TTC549 (cell line): Measurements from ENCODE around the gene DDX5.

Experiments used
- FAIRE-seq: peaks from 2 replicates; lab custom pipeline; 2012; peaks lifted over from hg19 to GRCh38; lab: Jason Lieb, UNC

DDX5 gene

DNA sequence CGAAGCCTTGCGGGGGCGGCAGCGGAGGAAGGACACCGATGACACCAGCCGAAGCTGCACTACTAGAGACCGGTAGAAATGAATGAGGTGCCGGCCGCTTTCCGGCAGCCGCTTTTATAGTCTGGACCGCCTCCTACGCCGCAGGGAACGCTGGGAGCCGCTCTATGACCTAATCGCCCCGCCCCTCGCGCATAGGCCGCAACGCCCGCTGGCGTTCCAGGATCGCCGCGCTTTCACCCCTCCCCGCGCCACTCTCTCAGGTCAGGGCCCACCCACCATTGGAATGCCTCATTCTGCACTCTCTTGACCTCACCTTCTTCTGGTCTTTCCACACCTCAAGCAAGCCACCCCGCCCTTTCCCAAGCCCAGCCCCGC is at the start of gene DDX5:
Gene DDX5 (minus strand): TSS at position 89 of the 375 bp plus-strand sequence. CDS start 170 bp downstream, outside the sequence.
- FAIRE-seq = no peak

DNA sequence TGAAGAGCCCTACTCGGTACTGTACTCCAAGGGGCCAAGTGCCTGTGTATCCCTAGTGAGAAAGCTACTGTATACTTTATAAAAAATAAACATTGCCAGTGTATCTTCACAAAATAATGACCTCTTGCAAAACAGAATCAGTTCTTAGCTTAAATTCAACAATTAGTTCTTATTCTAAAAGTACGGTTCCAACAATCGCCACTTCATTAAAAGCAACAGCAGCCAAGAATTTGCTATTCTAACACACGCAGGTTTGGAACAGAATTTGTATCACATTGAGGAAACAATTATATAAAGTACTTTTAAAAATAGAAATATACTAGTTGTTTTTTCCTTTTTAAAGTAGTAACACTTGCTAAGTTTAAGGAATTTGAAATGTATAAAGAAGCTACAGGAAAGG is 49.2 kb upstream of the DDX5 start:
- FAIRE-seq = no peak

DNA sequence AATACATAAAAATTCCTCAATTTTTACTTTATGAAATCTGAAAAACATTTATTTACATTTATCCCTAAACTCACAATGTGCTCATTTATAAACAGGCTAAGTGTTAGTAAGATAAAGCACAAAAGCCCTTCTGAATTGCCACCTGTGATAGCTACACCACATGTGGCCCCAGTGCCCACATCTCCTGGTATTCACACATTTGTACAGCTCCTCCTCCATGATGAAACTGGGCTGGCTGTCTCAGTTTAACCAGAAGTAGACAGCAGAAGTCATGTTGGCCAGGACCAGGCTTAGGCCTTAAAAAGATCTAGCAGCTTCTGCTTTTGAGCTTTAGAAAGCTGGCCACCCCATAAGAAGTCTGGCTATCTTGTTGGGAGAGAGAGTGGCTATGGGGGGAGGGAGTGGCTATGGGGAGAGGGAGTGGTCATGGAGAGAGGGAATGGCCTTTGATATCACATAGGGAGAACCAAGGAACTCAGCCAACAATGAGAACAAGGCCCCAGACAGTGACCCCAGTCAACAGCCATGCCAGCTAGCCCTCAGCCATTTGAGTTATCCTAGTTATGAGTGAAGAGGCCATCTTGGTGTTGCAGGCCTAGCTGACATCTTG is 48.0 kb upstream of the DDX5 start:
- FAIRE-seq = no peak

DNA sequence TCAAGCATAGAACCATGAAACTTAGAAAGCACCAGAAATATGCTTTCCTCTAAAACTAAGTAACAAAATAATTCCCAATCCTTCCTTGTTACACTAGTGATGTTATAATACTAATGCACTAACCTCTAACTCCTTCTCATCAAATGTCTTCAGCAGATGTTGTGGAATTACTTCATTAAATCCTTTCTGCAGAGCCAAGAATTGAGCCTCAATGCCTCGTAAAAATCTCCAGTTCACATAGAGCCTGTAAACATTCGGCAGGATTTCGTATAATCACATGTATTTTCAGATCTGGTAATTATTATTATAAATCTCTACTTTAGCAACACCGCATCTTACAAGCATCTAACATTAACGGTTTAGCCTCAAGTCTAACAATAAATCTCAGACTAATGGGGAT is 45.4 kb upstream of the DDX5 start:
- FAIRE-seq = no peak

DNA sequence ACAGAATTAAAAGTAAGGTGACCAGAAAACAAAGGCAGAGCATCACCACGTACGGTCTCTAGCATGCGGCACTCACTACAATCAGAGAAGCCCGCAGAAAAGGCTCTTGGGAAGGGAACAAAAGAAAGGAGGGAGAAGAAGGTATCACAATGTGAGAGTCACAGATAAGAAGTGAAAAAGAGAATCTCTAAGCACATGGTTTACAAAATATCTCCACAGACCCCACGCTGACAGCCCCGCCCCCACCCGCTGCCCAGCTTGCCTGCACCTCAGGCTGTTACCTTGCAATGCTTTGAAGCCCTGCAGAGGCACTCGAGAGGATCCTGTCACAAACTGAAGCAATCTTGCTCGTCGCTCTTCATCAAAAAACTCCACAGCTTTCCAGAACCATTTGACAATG is 41.2 kb upstream of the DDX5 start:
- FAIRE-seq = no peak

DNA sequence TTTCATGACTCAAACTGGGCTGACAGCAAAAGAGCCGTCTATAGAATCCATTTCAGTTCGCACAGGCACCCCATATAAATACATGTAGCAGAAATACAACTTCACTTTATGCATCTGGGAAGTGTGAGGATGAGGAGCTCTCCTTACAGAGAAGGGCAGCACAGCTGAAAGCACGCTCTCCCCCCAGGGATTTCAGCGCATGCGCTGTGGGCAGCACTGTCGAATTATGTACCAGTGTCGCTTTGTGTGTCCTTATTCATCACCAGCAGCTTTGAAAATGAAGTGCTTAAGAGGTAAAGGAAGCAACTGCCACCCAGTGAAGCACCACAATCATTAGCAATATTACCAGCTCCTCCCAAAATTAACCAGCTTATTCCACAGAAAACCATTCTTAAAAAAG is 40.6 kb upstream of the DDX5 start:
- no peak for FAIRE-seq

DNA sequence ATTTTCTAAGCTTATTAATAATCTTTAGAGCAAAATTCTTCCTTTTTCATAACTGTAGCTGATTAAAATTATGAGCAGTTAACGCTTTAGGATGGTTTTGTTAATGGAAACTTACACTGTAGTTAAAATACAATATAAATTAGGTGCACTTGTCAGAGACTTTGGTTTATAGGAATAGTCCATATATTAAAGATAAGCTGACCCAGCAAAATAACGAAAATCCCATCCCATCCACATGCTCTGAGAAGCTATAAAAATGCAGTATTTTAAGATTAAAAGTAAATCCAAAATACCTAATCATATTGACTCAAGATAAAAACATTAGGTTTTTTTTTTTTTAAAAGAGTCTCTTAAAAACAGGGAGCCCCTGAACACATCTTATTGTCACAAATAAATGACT is 38.7 kb upstream of the DDX5 start:
- no peak for FAIRE-seq

DNA sequence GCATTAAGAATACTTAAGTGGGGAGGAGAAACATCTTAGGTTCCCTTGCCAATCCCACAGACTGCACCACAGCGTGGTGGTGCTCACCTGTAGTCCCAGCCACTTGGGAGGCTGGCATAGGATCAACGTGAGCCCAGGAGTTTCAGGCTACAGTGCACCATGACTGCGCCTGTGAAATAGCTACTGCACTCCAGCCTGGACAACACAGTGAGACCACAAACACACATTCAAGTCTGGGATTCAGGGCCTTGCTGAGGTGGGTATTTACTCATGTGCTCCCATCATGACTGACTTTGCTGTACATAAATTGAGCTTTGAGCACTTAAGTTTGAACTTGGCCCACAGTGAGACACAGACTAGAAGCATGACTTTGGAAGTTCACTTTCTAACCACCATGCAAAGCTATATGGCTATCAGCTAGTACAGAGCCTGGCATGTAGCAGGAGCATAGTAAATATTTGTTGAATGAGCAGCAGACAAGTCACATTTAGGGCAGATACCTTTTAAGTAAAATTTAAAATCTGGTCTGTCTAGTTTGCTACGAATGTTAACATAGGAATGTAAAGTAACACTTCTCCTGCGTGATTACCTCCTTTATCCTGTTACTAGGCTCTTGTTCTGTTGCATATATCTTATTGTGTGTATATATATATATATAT is 34.2 kb upstream of the DDX5 start:
- no peak for FAIRE-seq

DNA sequence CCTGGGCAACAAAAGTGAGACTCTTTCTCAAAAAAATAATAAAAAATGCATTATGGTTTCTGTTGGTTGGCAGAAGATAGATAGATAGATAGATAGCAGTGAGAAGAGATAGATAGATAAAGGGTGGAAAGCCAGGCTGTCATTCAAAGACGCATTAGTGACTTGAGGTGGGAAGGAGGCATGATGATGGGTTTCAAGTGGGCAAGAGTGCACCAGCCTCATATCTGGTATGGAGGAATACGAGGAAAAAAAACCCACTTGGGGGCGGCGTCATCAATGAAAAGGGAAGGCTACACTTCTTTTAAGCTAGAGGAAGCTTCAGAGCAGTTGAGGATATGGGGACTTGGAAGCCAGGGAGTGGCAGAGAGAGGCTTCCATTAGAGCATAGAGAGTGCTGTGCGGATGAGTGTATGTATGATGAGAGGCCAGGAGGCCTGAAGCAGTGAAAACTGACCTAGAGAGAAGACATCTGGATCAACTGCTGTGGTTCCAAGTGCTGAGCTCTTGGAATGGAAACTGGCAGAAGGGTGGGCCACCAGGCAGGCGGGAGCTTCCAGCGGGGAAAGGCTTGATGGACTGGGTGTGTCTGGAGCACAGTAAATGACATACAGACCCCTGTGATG is 32.5 kb upstream of the DDX5 start:
- no peak for FAIRE-seq

DNA sequence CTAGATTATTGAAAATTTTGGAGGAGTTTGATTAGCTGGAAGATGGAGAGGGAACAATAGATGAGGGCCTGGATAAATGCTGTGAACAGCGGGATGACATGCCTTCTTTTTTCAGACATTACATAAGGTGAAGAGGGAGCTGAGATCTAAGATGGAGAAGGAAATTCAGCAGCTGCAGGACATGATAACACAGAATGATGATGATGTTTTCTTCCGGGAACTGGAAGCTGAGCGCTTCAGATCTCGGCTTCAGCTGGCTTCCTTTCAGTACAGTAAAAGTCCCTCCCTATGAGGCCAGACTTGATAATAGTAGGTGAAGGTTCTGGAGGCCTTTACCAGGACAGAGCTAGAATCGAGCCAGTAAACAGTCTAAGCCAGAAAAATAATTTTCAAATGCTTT is 31.4 kb upstream of the DDX5 start:
- FAIRE-seq = no peak

DNA sequence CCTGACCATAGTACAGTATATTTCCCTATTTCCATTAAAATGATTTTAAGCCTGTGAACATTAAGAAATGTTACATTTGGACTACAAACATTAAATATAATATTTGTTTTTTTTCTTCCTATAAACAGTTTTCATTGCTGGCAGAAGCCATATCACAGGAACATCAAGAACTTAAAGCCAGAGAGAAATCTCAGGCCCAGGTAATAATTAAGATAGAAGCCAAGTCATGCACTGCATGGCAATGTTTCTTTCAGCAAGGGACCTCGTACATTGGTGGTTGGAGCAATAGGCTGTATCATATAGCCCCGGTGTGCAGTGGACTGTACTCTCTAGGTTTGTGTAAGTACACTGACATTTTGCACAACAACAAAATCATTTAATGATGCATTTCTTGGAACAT is 30.8 kb upstream of the DDX5 start:
- FAIRE-seq = no peak

DNA sequence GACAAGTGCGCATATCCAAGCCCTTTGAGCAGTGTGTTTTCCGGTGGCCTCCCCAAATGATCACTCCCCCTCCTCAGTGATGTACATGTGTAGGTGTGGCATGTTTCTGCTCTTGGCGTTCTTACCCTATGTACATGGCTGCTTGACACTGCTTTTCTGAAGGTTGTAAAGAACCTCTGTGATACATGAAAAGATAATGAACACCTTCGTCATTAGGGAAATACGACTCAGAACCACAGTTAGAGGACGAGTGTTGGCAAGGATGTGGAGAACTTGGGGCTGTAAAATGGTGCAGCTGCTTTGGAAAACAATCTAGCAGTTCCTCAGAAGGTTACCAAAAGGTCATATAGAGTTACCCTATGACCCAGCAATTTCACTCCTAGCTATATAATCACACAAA is 29.3 kb upstream of the DDX5 start:
- FAIRE-seq = no peak

DNA sequence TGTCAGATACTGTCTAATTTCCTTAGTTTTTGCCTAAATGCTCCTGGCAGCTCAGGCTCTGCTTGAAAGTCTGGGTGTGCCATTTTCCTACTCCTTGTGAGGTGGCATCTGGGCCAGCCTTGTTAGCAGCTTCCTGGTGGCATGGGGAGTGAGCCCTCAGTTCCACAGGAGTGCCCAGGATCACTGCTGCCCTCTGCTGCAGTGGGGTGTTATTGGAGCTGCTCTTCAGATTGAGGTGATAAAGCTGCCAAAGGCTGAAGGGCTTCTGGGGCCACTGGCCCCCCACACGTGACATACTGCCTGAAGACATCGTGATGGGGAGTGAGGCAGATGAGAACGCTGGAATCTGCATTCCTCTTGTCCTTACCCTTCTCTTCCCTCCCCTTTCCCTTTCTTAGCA is 28.1 kb upstream of the DDX5 start:
- no peak for FAIRE-seq

DNA sequence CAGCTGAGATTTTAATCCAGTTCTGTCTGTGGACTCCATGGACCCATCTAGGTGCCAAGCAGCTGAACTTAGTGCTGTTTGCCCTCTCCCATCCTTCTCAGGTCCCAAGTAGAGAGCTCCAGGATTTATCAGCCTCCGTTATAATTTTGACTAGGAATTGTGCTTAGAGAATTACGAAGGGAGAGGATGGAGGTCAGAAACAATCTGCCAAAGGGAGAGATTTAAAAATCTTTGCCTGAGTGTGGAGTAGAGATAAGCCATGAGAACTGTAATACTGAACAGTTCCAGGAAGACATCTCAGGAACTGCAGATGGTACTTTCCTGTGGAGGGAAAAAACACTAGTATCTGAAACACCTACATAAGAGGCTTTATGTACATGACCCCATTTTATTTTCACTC is 27.7 kb upstream of the DDX5 start:
- FAIRE-seq = no peak

DNA sequence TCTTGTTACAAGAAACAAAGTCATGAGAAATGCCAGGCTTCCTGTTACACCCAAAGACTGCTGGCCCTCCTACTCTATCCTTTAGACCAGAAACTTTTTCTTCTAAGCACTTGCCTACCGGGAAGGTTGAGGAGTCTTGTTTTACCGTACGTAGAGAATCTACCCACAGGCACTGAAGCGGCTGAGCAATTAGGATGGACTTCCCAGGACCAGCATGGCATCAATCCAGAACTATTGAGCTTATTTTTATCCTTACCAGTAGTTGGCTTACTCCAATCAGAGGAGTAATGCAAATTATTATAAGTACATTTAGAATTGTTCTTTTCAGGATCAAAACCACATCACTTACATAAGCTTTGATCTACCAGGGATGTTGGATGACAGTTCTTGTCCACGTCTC is 26.3 kb upstream of the DDX5 start:
- FAIRE-seq = no peak

DNA sequence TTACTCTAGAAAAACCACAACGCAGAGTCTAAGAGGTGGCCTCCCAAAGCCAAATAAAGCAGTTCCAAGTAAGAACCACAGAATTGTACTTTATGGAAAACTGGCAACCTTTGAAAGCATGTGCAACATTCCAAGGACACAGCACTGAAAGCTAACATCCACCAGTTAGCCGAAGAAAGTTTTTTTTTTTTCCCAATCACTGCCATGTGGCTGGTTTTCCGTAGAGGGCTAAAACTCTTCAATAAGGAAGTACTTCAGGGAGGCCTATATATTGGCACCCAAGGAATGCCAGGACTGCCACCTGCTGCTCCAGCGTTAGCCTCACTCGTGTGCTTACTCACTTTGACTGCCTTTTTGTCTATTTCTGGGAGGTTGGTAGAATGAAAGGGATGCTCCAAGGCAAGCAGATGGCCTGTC is 25.9 kb upstream of the DDX5 start:
- FAIRE-seq = no peak

DNA sequence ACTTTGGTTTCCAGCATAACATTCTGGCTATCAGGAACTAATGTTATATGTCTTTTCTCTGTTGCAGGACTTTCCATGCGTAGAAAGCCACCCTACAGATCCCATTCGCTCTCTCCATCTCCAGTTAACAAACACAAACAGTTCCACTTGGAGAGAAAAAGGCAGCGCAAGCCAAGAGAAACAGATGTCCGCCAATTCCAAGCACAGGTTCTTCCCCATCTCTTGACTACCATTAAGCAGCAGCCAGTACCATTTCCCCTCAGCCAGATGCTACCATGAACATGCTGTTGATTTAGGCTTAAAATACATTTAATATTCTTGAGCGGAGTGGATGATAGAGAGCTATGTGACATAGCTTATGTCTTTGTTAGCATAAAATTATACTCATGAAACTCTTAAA is 23.1 kb upstream of the DDX5 start:
- FAIRE-seq = no peak

DNA sequence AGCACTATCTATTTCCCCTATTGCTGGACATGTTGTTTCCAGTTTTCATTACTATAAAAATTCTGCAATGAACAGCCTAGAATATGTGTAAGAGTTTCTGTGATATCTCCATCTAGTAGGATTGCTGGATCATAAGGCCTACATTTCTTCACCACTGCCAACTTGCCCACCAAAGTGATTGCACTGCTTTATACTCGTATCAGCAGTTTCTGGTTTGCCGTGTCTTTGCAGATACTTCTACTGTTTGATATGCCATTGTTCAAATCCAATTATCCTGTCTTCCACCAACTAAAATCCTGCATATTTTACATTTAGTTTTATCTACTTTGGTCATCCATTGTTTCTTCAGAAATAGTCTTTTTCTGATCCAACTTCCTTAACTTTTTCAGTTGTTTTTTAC is 21.8 kb upstream of the DDX5 start:
- FAIRE-seq = no peak

DNA sequence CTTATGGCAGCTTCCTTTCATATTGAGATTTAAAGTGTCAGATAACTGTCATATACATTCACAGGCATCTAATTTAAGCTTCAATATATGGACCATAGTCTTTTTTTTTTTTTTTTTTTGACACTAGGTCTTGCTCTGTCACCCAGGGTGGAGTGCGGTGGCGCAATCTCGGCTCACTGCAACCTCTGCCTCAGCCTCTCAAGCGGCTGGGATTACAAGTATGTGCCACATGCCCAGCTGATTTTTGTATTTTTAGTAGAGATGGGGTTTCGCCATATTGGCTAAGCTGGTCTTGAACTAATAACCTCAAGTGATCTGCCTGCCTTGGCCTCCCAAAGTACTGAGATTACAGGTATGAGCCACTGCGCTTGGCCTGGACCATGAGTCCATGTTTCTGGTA is 14.3 kb upstream of the DDX5 start:
- FAIRE-seq = no peak

DNA sequence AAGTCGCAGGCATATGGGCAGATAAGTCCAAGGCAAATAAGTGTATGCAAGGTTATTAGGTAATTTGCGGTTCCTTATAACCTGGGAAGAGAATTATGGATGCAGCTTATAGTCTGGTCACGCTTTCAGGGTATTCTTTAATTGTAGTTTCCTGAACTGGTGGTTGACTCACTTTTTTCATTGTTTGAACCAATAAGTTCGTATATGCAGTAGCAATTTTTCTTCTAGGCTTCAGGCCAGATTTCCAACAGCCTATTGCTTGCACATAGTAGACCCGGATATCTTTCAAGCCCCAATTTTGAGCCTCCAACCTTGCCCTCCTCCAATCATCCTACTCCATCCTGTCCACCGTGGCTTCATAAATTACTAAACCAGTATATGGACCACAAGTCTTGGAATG is 13.5 kb upstream of the DDX5 start:
- no peak for FAIRE-seq

DNA sequence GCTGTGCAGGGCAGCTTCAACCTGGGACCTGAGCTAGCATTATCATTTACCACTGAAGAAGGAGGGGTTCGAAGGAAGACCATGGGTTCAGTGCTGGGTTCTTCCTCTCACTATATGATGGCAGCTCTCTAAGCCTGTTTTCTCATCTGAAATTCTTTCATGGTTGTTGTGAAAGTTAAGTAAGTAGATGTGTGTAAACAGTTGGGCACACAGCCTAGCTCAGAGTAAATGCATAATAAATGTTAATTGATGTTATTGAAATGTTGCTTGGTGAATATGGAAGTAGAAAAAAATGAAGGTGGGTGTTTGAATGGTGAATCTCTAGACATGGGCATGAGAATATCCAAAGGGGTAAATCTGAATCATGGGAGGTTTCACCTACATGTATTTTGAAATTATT is 9.7 kb upstream of the DDX5 start:
- FAIRE-seq = no peak

DNA sequence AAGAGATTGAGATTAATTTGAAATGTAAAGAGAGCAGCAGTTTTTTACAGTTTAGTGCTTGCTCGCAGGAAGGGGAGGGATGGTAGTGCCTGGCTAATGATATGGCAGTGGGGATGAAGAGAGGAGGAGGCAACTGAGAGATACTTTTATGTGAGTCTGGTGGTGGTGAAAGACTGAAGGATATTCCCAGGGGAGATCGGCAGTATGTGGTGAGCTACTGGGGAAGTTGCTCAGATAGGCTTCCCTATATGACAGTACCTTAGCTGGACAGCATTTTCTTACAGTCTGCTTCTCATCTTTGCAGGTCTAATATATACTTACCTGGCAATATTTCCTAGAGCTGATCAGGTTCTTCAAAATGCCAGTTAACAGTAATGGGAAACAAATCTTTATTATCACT is 9.3 kb upstream of the DDX5 start:
- no peak for FAIRE-seq

DNA sequence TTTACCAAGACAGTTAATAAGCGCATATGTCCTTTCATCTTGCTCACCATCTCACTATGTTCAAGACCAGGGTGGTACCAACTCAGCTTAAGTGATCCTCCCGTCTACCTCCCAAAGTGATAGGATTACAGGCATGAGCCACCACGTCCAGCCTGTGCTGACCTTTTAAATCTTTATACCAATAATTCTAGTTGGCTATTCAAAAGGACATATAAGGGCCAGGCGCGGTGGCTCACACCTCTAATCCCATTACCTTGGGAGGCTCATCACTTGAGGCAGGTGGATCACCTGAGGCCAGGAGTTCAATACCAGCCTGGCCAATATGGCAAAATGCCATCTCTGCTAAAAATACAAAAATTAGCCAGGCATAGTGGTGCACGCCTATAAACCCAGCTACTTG is 3.1 kb upstream of the DDX5 start:
- FAIRE-seq = no peak

DNA sequence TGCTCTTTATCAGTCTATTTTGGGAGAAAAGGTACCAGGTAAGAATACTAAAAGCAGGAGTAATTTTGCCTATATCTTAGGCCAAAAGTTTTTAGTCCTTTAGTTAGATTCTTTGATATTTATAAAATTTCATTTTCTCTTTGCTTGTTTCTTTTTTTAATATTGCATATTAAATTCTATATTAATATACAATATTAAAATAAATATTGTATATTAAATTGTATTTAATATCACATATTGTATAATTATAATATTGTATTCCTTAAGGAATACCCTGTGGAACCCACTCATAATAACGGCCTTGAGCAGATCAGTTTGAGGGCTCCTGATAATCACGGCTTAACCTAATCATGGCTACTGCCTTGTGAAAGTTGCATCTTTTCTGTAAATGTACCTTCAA is 2.6 kb upstream of the DDX5 start:
- FAIRE-seq = no peak
